ENCODE data around the gene XPO4. TPM values are rescaled to one million over a fixed set of nuclear protein-coding genes. Genes with fewer than 3 reads are reported as not detected.

XPO4 gene
- total and polyA plus RNA-seq, 2 of the 8 experiments (the other 6 are each of a cell fraction or from before 2014, with no cell fraction given) = 11.9 to 33.3 TPM

- TF ChIP-seq TEAD4 (IDR thresholded peaks at IDR 0.05; ENCODE audit: low read depth, low read length) = no peak
- no peak for TF ChIP-seq TAF7 (optimal IDR thresholded peaks at IDR 0.05; ENCODE audit: borderline replicate concordance, low read depth, low read length)
- TF ChIP-seq CBX5 (IDR thresholded peaks at IDR 0.05; ENCODE audit: low read depth, low read length) = no peak
- no peak for TF ChIP-seq TBP (IDR thresholded peaks at IDR 0.05; ENCODE audit: low read depth, low read length)
- no peak for TF ChIP-seq MAFK (IDR thresholded peaks at IDR 0.05; ENCODE audit: low read depth, low read length)
- no peak for TF ChIP-seq TAF1 (IDR thresholded peaks at IDR 0.05; ENCODE audit: low read depth, low read length)
Measured at GRCh38 chr13:20939662-20940061, 37.1 kb upstream of the XPO4 start (continued).
